PFSK-1 (cell line): ENCODE results near the gene ANGEL2. TPM values are rescaled to one million over a fixed set of nuclear protein-coding genes. Genes with fewer than 3 reads are reported as not detected.

Experiments
- FOXP2 ChIP-seq: optimal IDR thresholded peaks from 2 replicates; pipeline ENCODE3; 2011; ENCODE audit warnings: borderline replicate concordance, control low read depth, inconsistent platforms; ENCODE audit not compliant: insufficient read depth; ENCODE audit errors: extremely low read length, extremely low read depth
- POLR2AphosphoS5 ChIP-seq: IDR thresholded peaks from 2 replicates; pipeline ENCODE4 v1.6.1; 2012; ENCODE audit warnings: low read depth, mild to moderate bottlenecking, control low read depth, low read length, moderate library complexity
- SIN3A ChIP-seq: IDR thresholded peaks from 2 replicates; pipeline ENCODE4 v1.6.1; 2012; ENCODE audit warnings: mild to moderate bottlenecking, low read length, moderate library complexity, borderline replicate concordance; ENCODE audit not compliant: insufficient read depth
- TAF1 ChIP-seq: IDR thresholded peaks from 2 replicates; pipeline ENCODE4 v1.6.1; 2012; ENCODE audit warnings: low read length, control low read depth, borderline replicate concordance; ENCODE audit not compliant: insufficient read depth
- polyA plus RNA-seq: library from polyadenylated mRNA; unstranded; fragments of >200 nt; gene quantifications from one replicate; pipeline ENCODE4 v1.2.1, GENCODE V29; 2012; ENCODE audit warnings: low read depth, missing spikeins; ENCODE audit not compliant: insufficient read length
- TF ChIP-seq, protein P1 (sequence below), 2 experiments: IDR thresholded peaks; 2 replicates each; pipeline versions ENCODE4 v1.6.1 to v1.8.0; 2011 to 2012; ENCODE audit warnings: low read depth in 2 of 2, low read length in 2 of 2, control low read depth in 1 of 2, inconsistent platforms in 1 of 2, mild to moderate bottlenecking in 1 of 2, moderate library complexity in 1 of 2; ENCODE audit not compliant: insufficient read depth in 1 of 2

ANGEL2 gene, protein sequence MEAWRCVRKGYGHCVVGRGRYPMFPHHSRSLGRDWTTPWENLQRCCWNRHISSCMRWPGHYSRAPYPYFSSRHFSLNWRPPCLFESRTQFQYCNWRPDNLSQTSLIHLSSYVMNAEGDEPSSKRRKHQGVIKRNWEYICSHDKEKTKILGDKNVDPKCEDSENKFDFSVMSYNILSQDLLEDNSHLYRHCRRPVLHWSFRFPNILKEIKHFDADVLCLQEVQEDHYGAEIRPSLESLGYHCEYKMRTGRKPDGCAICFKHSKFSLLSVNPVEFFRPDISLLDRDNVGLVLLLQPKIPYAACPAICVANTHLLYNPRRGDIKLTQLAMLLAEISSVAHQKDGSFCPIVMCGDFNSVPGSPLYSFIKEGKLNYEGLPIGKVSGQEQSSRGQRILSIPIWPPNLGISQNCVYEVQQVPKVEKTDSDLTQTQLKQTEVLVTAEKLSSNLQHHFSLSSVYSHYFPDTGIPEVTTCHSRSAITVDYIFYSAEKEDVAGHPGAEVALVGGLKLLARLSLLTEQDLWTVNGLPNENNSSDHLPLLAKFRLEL
- 11.9 TPM for polyA plus RNA-seq

DNA sequence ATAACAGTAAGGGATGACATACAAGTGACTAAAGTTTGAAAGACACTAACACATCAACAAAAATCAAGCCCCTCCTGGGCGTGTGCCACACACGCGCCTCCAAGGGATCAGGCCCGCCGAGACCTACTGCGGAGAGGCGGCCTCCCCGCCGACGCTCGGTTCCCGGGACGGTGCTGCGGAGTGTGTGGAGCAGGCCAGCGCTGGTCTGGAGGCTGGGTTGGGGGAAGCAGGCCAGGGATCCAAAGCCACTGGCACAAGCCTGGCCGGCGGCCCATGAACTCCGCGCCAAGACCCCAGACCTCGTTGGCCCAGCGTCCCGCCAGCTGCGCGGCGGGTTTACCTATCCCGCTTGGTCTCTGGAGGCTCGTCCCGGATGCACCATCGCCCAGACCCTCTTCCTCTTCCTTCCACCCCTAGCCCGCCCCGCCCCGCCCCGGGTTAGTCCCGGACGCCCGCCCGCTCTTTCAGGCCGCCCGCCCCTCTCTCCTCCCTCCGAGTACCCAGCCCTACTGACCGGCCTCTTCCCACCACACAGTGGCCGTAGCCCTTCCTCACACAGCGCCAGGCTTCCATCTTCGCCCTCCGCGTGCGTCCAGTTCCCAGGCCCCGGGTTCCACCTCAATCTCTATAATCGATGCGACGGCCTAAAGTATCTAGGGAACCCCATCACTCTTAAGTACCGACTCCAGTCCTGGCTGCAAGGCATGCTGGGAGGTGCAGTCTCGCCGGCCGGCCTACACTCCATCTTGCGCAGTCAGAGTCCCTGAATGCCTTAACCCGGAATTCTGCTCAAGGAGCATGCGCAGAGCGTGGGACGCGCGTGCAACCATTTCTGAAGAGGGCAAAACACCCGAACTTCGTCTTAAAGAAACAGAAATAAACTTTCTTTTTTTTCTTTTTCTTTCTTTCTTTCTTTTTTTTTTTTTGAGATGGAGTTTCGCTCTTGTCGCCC, at the start of gene ANGEL2:
Gene ANGEL2, minus strand, starts transcription at position 769 of the 952 bp plus-strand sequence. Its CDS starts 196 bp downstream, at position 573.
- TF ChIP-seq, protein P1, sequence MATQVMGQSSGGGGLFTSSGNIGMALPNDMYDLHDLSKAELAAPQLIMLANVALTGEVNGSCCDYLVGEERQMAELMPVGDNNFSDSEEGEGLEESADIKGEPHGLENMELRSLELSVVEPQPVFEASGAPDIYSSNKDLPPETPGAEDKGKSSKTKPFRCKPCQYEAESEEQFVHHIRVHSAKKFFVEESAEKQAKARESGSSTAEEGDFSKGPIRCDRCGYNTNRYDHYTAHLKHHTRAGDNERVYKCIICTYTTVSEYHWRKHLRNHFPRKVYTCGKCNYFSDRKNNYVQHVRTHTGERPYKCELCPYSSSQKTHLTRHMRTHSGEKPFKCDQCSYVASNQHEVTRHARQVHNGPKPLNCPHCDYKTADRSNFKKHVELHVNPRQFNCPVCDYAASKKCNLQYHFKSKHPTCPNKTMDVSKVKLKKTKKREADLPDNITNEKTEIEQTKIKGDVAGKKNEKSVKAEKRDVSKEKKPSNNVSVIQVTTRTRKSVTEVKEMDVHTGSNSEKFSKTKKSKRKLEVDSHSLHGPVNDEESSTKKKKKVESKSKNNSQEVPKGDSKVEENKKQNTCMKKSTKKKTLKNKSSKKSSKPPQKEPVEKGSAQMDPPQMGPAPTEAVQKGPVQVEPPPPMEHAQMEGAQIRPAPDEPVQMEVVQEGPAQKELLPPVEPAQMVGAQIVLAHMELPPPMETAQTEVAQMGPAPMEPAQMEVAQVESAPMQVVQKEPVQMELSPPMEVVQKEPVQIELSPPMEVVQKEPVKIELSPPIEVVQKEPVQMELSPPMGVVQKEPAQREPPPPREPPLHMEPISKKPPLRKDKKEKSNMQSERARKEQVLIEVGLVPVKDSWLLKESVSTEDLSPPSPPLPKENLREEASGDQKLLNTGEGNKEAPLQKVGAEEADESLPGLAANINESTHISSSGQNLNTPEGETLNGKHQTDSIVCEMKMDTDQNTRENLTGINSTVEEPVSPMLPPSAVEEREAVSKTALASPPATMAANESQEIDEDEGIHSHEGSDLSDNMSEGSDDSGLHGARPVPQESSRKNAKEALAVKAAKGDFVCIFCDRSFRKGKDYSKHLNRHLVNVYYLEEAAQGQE (IDR thresholded peaks at IDR 0.05; ENCODE audit: insufficient read depth in 1 of 2, low read depth in 2 of 2, low read length in 2 of 2): no peak
- TF ChIP-seq TAF1 (peak; percentile 69; the same call in 1 of the 2 replicates), SIN3A (peak; percentile 2; the same call in 1 of the 2 replicates), POLR2AphosphoS5 (peak; percentile 95), FOXP2 (peak; percentile 25)

DNA sequence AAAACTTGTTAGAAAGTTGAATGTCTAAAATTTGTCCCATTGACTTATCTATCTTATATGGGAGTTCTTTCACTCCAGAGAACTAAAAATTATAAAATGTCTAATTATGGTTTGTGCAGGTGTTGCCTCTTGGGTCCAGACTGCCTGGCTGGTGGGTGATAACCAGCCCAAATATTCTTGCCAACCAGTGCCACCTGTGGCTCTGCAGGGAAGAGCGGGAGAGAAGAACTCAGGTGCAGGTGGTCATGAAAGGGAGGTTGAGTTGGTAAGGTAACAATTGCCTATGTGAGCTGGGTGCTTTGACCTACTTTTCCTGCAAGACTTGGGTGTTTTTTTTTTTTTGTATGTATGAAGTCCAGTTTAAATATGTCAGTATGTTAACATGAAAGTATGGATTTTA, 45.6 kb upstream of the ANGEL2 start:
- TF ChIP-seq SIN3A (no peak), FOXP2 (no peak), POLR2AphosphoS5 (no peak), TAF1 (no peak)

DNA sequence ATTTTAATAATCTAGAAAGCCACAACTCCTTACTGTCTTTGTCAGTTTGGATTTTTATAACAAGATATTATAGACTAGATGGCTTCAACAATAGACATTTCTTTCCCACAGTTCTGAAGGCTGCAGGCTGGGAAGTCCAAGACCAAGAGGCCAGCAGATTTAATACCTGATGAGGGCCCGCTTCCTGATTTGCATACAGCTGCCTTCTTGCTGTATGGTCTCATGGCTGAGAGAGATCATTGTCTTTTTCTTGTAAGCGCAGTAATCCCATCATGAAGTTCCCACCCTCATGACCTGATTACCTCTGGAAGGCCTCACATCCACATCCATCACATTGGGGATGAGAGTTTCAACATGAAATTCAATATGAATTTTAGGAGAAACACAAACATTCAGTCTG, 45.2 kb upstream of the ANGEL2 start:
- no peak for TF ChIP-seq POLR2AphosphoS5
- no peak for TF ChIP-seq FOXP2
- TF ChIP-seq TAF1: no peak
- no peak for TF ChIP-seq SIN3A
- TF ChIP-seq, protein P1 (IDR thresholded peaks at IDR 0.05; ENCODE audit: insufficient read depth in 1 of 2, low read depth in 2 of 2, low read length in 2 of 2): no peak

DNA sequence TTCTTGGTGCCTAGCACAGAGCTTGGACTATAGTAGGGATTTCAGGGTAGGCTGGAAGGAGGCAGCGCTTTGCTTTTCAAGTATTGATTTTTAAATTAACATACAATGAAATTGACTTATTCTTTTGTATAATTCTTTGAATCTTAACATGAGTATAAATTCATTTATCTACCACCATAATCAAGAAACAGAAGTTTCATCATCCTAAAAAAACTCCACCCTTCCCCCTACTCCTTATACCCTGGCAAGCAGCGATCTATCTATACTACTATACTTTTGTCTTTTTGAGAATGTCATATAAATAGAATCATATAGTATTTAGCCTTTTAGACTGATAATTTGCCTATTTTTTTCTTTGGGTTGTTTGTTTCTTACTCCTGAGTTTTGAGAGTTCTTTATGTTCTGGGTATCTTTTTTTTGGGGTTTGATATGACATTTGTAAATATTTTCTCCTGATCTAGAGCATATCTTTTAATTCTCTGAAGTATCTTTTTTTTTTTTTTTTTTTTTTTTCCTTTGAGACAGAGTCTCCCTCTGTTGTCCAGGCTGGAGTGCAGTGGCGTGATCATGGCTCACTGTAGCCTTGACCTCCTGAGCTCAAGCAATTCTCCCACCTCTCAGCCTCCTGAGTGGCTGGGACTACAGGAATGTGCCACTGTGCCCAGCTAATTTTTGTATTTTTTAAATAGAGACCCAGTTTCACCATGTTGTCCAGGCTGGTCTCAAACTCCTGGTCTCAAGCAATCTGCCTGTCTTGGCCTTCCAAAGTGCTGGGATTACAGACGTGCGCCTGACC, 41.8 kb upstream of the ANGEL2 start:
- TF ChIP-seq, protein P1 (IDR thresholded peaks at IDR 0.05; ENCODE audit: insufficient read depth in 1 of 2, low read depth in 2 of 2, low read length in 2 of 2): no peak
- TF ChIP-seq POLR2AphosphoS5: no peak
- no peak for TF ChIP-seq TAF1
- no peak for TF ChIP-seq SIN3A
- TF ChIP-seq FOXP2: no peak
